Gastrocnemius medialis (tissue), 4 donors: ENCODE data around the gene TMTC2.

Experiments used
- CTCF ChIP-seq, 5 experiments: fragments of 450-650 bp in 3 of 5; fragments of 200-600 bp in 2 of 5; sonication (generic) in 2 of 5; IDR thresholded peaks in 4 of 5; conservative IDR thresholded peaks in 1 of 5; 1 replicate in 4 of 5; 2 replicates in 1 of 5; pipeline ENCODE4 v1.5.1; 2016 to 2019; ENCODE audit warnings: antibody characterized with exemption in 5 of 5, mild to moderate bottlenecking in 3 of 5, moderate library complexity in 3 of 5
- POLR2A ChIP-seq, 2 donors: fragments of 450-650 bp; IDR thresholded peaks; one replicate each; pipeline ENCODE4 v1.6.1; 2017; ENCODE audit warnings: antibody characterized with exemption in 2 of 2, mild to moderate bottlenecking in 2 of 2, moderate library complexity in 2 of 2

- TF ChIP-seq CTCF (IDR thresholded peaks at IDR 0.05 in 4 of 5, conservative IDR thresholded peaks at IDR 0.05 in 1 of 5): no peak
- TF ChIP-seq POLR2A (IDR thresholded peaks at IDR 0.05): no peak
These were observed 359.3 kb downstream of the TMTC2 start for GRCh38 chr12:83046019-83046418.
